HG02763 (cell line): Measurements from ENCODE around the gene ANO2.

Source experiments
- ATAC-seq: cut with Tn5 transposase; IDR thresholded peaks from one replicate; pipeline ENCODE4 v1.9.1; 2021; ENCODE audit warnings: mild to moderate bottlenecking, moderate library complexity; ENCODE audit not compliant: unreplicated experiment

ANO2 gene

GRCh38 chr12:5588591-5588990 lies 356.5 kb downstream of the ANO2 start:
- no peak for ATAC-seq

GRCh38 chr12:5588176-5588575 lies 356.9 kb downstream of the ANO2 start:
- ATAC-seq: no peak

- ATAC-seq: no peak
These were observed 357.3 kb downstream of the ANO2 start for GRCh38 chr12:5587711-5588121.

- no peak for ATAC-seq
These were observed 358.9 kb downstream of the ANO2 start for GRCh38 chr12:5586201-5586600.

- ATAC-seq: no peak
These were observed 359.9 kb downstream of the ANO2 start for GRCh38 chr12:5585178-5585577.

GRCh38 chr12:5584412-5585175 lies 360.5 kb downstream of the ANO2 start:
- ATAC-seq: no peak

- ATAC-seq: no peak
These were observed 362.5 kb downstream of the ANO2 start for GRCh38 chr12:5582541-5582940.

- no peak for ATAC-seq
These were observed 363.0 kb downstream of the ANO2 start for GRCh38 chr12:5582018-5582417.

- no peak for ATAC-seq
These were observed 363.4 kb downstream of the ANO2 start for GRCh38 chr12:5581616-5582015.

GRCh38 chr12:5581019-5581418 lies 364.0 kb downstream of the ANO2 start:
- no peak for ATAC-seq

- no peak for ATAC-seq
These were observed 366.3 kb downstream of the ANO2 start for GRCh38 chr12:5578775-5579174.

GRCh38 chr12:5577741-5578140 lies 367.3 kb downstream of the ANO2 start:
- no peak for ATAC-seq

- no peak for ATAC-seq
These were observed 367.8 kb downstream of the ANO2 start for GRCh38 chr12:5577211-5577612.

GRCh38 chr12:5575987-5576386 lies 369.1 kb downstream of the ANO2 start:
- ATAC-seq: no peak

GRCh38 chr12:5575232-5575631 lies 369.8 kb downstream of the ANO2 start:
- no peak for ATAC-seq

- ATAC-seq: no peak
These were observed 371.7 kb downstream of the ANO2 start for GRCh38 chr12:5573390-5573789.

GRCh38 chr12:5571115-5571514 lies 373.9 kb downstream of the ANO2 start:
- ATAC-seq: no peak

- no peak for ATAC-seq
These were observed 374.6 kb downstream of the ANO2 start for GRCh38 chr12:5570416-5570815.

- no peak for ATAC-seq
These were observed 376.6 kb downstream of the ANO2 start for GRCh38 chr12:5568325-5568981.

GRCh38 chr12:5567016-5567725 lies 377.9 kb downstream of the ANO2 start:
- ATAC-seq: no peak

- no peak for ATAC-seq
These were observed 379.0 kb downstream of the ANO2 start for GRCh38 chr12:5565933-5566599.
